RCC 7860 (cell line): ENCODE data around the gene NSMF.

Source experiments
- DNase-seq: peaks from one replicate; pipeline ENCODE4 v3.0.0-alpha.2; 2015; ENCODE audit warnings: low spot score
- FAIRE-seq: peaks from 2 replicates; lab custom pipeline; 2012; peaks lifted over from hg19 to GRCh38; lab: Jason Lieb, UNC

The NSMF gene

DNA sequence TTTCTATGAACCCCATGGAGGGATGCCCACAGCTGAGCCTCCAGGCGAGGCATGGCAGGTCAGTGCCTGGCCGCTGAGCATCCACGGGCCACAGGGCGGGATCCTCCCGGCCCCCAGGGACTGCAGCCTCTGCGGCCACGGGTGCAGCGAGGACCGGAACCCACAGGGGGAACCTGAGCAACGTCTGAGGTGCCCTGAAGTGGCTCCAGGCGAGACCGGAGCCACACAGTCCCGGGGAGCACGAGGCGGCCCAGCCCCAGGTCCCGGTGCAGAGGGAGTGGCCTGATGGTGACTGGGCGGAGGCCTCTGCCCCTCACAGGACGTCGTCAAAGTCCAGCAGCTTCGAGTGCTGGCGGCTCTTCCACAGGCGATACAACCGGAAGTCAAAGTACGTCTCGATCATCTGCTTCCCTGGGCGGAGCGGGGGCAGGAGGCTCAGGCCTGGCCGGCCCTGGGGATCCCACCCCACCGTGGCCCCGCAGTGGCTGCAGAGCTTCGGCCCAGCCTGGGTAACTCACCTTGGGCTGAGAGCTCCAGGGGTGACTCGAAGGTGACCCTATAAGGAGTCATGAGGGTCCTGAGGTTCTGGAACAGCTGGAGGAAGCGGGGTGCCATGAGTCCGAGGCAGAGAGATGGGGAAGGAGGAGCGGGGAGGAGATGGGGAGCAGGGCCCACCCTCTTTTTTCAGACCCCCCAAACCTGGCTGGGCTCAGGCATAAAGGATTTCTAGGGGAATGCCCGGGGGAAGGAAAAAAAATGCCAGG, 9.9 kb downstream of the NSMF start:
- DNase-seq (no peak), FAIRE-seq (no peak)

DNA sequence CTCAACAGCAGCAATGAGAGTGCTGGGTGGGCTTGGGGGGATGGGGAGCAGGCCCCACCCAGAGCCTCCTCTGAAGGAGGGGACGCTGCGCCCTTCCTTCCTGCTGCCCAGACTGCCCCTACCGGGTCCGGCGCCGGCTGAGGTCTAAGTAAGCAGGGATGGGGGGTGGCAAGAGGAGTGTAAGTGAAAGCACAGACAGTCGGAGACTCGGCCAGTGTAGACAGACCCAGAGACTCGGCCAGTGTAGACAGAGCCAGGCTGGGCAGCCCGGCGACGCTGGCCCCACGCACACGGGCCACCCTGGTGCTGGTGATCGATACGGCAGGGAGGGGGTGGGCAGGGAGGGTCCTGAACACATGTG, 10.6 kb downstream of the NSMF start:
- DNase-seq (no peak), FAIRE-seq (no peak)

DNA sequence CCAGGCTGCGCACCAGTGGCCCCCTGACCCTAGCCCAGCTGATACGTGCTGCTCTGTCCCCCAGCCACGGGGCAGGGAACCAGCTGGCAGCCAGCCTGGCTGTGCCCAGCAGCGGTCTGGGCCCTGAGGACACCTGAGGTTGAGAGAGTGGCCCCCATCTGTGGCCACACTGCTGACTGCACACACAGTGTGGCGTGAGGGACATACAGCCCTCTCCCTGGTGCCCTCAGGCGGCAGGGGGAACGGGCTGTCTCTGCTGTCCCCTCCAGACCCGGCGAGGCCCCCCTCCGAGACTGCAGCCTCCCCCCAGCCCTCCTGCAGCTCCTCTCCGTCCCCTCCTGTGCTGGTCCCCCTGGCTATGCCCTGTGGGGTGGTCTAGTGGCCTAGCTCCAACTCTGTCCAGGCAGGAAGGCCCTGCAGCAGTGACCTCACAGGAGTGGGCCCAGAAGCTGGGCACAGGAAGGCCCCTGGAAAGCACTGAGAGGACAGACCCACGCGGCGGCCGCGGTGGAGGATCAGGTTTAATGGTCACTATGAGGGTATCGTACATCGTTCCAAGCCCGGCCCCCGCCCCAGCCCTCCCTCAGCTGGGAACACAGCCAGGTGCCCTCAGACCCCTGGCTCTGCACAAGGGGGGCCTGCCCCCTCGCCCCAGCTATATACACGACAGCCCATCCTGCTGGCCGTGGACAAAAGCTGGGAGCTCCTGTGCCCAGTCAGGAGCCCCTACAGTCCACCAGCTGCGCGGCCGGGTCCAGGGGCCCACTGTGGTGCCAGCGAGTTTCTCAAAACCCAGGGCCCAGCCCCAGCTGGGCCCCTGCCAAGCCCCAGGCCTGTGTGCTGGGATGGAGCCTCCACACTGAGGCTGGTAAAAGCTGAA, 11.2 kb downstream of the NSMF start:
- no peak for FAIRE-seq
- DNase-seq: no peak

DNA sequence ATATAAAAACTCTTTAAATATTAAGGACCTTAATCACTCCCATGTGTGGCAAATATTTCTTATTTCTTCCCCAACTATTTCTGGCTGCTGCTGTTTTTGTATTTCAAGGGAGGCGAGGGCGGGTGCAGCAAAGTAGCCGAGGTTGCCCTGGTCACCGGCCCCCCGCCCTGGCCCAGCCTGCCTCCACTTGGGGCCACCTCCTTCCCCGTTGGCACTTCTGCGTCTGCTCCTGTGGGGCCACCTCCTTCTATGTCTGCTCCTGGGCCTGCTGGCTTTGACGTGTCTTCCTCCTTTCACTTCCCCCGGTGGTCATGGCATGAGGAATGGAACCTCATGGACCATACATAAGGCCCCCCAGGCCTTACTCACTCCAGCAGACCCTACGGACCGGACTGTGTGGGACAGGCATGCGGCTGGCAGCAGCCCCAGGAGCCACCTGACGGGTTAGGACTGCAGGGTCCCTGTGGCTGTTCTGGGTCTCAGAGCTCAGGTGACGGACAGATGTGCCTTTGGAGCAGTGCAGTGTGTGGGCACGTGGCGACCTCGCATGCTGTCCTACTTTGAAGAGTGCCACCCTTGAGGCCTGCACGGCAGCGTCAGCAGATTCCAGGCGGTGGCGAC, 12.2 kb downstream of the NSMF start:
- DNase-seq: no peak

DNA sequence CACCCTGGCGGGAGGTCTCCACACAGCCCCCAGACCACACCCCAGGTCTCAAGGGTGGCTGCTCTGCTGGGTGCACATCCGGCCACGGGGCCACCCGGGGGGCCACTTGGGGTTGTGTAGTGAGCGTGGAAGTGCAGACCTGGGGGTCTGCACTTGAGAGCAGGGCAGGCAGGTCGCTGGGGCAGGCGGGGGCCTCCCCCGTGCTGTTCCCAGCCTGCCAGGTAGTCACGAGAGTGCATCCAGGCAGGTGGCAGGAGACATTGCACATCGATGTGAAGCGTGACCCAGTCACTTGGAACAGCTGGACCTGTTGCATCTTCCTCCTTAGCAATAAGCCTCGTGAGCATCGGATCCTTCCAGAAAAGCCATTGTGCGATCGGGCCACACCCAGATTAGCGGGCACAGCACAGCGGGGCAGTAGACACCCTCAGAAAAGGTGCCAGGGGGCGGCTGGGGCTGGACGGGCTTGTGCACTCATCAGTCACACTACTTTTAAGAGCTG, 13.2 kb downstream of the NSMF start:
- no peak for FAIRE-seq
- DNase-seq: no peak

More for the DNA sequence above, 12.2 kb downstream of the NSMF start:
- no peak for FAIRE-seq

DNA sequence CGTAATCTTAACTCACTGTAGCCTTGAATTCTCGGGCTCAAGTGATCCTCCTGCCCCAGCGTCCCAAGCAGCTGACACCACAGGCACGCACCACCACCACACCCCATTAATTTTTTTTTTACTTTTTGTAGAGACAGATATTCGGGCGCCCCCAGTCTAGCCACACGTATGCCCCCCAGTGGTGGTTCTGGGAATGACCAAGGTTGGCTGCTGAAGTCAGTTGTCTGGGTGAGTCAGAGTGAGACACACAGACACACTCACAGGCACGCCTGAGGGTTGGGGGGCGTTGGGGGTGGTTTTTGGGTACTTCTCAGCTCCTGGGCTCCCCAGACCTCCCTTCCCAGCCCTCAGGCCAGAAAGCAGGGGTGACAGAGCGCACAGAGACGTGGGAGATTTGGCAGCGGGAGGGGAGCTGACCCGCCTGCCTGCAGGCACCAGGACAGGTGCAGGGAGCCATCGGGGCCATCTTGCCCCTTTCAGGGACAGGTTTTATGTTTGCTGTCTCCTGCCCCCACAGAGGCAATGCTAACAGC, 13.8 kb downstream of the NSMF start:
- FAIRE-seq (peak; percentile 26), DNase-seq (peak; percentile 56)

DNA sequence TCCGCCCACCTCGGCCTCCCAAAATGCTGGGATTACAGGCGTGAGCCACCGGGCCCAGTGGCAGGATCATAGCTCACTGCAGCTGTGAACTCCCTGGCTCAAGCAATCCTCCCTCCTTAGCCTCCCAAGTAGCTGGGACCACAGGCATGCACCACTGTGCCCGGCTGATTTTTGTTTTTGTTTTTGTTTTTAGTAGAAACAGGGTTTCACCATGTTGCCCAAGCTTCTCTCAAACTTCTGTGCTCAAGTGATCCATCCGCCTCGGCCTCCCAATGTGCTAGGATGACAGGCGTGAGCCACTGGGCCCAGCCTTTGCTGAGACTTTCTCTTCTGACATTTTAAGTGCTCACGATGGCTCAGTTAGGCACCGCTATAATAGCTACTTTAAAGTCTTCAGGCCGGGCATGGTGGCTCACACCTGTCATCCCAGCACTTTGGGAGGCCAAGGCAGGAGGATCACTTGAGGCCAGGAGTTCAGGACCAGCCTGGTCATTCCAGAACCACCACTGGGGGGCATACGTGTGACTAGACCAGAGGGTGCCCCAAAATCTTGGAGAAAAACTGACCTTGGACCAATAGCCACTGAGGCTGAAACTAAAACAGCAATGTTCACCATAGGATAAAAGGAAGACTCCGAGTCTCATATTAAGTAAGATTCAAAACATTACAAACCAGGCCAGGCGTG, 14.9 kb downstream of the NSMF start:
- DNase-seq: no peak
- no peak for FAIRE-seq

DNA sequence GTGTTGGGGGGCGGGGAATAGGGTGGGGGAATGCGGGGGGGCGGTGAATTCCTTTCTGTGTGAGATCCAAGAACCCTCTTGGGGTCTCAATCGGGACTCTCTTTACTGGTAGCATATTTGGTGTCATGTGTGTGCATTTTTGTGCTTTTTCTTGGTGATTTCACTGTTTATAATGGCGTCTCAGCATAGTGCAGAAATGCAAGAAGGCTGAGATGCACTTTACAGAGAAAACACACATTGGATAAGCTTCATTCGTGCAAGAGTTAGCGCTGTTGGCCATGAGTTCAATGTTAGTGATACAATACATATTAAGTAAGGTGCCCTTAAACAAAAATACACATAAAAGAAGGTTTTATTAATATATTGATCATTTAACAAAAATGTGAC, 17.2 kb downstream of the NSMF start:
- DNase-seq: no peak
- no peak for FAIRE-seq

DNA sequence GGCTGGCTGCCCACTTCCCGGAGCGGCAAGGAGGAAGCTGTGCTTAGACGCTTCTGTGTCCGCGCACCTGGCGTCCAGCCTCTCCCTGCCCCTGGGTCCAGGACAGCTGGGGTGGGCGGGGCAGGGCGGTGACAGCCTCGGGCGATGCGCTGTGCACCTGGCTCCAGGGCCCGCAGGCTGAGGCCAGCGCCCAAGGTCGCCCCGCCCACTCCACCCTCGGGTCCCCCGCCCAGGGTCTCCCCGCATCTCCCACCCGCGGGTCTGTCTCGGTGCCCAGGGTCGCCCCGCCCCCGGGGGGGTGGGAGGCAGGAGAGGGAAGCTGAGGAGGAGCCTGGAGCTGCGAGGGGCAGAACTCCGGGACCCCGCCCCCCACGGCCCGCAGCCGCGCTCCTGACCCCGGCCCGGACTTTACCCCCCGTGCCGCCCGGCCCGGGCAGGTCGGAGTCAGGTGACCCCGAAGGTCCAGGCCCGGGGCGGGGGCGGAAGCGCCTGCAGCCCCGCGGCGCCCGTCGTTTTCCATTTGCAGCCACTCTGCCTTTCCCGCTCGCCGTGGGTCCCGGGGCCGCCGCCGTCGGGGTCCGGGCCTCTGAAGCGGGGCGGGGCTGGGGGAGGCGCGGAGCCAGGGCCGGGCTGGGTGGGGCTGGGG, 17.7 kb downstream of the NSMF start, which contains the start of gene ENTPD8:
Gene ENTPD8, minus strand, starts transcription at position 69 of the 646 bp plus-strand sequence. CDS start 3,072 bp downstream, outside the sequence.
- FAIRE-seq (no peak), DNase-seq (no peak)

DNA sequence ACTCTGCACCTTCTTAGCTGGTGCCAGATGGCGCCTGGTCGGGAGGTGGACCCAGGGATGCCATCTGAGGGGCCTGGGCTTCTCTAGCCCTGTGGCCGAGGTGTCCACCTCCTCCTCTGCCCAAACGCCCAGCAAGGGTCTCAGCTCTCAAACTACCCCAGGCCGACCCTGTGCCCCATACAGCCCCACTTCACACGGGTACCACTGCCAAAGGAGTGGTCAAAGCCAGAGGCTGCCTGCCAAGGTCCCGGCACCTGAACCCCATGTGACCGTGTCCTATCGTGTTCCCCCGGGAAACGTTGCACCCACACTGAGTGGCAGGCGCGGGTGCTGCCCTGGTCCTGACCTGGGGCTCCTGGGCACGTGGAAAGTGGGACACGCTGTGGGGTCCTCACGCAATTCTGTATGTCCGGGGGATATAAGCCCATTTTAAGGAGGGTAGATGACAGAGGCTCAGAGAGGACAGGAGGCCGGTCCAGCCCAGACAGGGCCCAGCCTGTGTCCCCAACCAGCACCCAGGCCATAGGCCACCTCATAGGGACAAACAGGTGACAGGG, 19.9 kb downstream of the NSMF start:
- DNase-seq (no peak), FAIRE-seq (no peak)

DNA sequence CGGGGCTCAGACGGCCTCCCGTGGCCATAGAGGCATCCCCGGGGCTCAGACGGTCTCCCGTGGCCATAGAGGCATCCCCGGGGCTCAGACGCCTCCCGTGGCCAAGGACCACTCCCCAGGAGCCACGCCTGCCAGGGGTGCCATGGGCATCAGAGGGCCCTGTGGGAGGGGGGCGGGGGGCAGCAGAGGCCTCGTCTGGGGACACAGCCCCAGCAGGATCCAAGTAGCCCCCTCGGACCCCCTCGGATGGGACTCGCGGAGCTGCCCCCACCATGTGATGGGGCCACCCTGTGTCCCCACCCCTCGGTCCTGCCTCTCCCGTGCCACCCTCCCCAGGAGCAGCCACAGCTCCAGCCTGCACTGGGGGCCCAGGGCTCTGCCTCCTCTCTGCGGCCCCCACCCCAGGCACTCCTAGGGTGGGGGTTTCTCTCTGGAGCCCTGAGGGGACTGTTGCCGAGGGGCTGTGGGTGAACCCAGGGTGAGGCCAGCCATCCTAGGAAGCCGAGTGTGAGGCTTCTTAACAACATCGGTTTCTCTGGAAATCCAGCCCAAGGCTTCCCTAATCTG, 20.5 kb downstream of the NSMF start:
- FAIRE-seq: no peak
- no peak for DNase-seq

DNA sequence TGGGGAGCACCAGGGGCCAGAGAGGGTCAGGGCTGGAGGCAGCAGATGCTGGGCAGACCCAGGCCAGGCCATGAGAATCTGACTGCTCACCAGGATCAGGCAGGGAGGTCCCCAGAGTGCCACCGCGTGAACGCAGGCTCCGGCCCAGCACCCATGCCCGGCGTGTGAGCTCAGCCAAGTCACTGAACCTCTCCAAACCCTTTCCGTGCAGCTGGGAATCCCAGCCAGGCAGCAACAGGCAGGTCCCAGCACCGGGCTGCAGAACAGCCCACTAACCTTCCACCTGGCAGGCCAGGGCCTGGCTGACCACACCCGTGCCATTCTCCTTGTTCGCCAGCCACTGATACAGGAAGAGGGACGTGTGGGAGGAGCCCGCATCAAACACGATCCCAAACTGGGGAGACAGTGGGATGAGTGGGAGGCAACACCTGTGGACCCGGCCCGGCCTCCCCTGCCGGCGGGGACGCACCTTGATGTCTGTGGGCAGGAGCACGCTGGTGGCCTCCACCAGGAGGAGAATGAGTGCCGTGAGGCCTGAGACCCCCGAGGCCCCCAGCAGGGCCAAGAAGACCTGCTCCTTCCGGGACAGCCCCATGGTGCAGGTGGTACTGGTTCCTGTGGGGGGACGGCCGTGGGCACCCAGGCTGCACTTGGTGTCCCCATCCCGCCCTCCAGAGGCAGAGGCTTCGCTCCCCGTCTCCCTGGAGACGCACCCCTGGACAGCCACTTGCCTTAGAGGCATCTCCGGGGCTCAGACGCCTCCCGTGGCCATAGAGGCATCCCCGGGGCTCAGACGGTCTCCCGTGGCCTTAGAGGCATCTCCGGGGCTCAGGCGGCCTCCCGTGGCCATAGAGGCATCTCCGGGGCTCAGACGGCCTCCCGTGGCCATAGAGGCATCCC, 21.2 kb downstream of the NSMF start:
- FAIRE-seq: no peak

DNA sequence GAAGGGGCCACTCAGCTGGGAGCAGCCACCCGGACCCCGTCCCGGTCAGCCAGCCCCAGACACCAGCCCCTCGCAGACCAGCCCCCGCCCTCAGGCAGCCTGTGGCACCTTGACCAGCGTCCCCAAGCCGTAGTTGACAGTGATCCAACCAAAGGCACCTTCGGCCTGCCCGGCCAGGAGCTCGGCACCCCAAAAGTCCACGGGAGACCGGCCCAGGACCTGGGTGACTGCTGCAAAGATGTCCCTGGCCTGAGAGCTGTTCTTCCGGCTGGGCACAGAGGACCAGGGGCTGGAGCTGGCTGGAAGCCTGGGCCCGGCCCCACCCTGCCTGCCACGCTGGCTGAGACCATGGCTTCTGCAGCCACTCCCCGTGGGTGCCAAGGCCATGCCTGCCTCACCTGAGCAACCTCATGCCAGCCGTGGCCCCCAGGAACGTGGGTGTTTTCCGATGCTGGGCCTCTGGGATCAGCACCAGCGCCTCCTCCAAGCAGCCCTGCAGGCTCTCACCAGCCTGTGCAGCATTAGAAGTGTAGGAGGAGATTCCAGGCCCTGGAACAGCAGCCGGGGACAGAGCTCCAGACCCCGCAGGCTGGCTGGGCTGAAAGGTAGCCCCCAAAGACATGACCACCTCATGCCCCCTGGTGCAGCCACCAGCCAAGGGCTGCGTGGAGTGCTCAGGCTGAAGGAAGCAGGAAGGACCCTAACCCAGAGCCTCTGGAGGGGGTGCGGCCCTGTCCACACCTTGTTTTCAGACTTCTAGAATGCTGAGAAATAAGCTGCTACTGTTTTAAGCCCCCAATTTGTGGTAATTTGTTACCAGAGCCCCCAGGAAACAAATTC, 22.2 kb downstream of the NSMF start:
- FAIRE-seq (no peak), DNase-seq (no peak)

More for the DNA sequence above, 21.2 kb downstream of the NSMF start:
- no peak for DNase-seq

DNA sequence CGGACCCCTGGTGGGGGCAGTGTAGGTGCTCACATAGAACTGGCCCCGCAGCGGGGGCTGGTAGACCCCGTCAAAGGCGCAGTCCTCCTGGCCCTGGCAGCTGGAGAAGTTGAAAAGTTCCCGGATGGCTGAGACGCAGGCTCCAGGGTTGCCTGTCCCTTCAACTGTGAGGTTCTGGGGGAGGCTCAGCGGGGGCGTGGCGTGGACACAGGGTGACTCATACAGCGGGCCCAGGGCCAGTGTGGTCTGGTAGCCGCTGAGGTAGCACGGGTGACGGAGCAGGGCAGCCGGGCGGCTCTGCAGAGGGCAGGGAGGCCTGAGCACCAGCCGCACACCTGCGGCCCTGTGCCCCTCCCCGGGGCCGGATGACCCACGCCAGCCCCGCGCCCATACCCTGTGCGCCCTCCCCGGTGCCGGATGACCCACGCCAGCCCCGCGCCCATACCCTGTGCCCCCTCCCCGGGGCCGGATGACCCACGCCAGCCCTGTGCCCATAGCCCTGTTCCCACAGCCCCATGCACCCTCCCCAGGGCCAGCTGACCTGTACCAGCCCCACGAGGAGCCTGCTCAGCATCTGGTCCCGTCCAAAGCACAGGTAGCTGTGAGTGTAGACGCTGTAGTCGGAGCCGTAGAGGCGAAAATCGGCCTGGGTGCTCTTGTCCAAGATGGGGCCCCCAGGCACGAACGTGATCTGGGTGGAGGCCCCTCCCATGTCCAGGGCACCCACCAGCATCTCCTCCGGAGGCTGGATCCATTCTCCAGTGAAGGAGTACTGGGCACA, 23.0 kb downstream of the NSMF start:
- DNase-seq: peak; percentile 87
- FAIRE-seq: peak; percentile 85

DNA sequence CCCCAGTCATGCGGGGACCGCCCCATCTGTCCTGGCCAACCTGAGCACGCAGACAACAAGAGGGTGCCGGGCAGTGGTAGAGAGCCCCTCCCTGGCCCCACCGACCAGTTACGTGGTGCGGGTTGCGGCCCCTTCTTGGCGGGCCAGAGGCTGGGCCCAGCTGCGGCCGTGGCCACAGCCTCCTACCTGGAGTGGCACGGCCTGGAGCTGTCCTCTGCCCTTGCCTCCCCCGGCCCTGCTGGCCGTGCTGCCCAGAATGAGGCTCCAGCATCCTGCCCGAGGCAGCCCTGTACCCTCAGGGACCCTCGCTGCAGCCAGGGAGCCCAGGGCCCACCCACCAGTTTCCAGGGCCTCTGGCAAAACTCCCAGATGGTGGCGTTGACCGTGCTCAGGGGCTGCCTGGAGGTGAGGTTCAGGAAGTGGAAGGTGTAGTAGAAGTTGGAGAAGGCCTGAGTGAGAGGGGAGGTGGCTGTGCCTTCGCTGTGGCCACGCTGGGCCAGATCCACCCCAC, 23.7 kb downstream of the NSMF start:
- no peak for FAIRE-seq
- DNase-seq: no peak
